ENCODE data around the gene TNFRSF19.

- TF ChIP-seq CTCF (IDR thresholded peaks at IDR 0.05; ENCODE audit: poor library complexity) (no peak), EZH2 (IDR thresholded peaks at IDR 0.05; ENCODE audit: borderline replicate concordance) (no peak), EZH2phosphoT487 (IDR thresholded peaks at IDR 0.05; ENCODE audit: low read depth, severe bottlenecking, unreplicated experiment) (no peak)
These were observed 96.4 kb downstream of the TNFRSF19 start for GRCh38 chr13:23666582-23666981.
